ENCODE results near the gene RRAD.

RRAD gene

DNA sequence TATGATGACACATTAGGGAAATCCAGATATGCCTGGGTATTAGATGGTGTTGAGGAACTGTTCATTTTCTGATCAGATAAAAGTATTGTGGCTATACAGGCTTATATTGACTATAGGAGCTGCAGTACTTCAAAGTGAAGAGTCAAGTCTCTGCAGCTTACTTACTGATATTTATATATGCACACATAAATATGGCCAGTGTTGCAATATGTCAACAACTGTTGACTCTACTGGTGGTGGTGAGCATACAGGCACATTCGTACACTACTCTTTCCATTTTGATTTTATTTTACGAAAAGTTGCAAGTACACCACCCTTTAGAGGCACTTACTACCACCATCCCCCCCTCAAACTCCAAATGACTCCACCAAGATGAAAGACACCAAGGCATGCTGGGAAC lies 6.3 kb upstream of the RRAD start:
- DNase-seq, result no peak

DNA sequence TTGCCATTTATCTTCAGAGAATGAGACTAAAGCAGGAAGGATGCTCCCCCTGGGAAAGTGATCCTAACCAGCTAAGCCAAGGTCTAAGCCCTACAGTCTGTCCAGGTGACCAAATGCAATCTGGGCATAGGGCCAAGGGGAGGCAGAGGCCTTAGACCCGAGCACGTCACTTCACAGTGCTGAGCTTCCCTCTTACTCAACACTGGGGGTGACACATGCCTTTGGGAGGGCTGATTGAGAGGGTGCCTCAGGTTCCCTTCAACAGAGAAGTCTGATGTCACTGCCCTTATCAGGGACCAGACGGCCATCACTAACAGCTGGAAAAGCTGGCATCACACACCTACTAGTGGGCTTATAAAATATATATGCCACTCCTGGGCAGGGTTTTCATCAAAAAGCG lies 4.9 kb upstream of the RRAD start:
- DNase-seq, result no peak

DNA sequence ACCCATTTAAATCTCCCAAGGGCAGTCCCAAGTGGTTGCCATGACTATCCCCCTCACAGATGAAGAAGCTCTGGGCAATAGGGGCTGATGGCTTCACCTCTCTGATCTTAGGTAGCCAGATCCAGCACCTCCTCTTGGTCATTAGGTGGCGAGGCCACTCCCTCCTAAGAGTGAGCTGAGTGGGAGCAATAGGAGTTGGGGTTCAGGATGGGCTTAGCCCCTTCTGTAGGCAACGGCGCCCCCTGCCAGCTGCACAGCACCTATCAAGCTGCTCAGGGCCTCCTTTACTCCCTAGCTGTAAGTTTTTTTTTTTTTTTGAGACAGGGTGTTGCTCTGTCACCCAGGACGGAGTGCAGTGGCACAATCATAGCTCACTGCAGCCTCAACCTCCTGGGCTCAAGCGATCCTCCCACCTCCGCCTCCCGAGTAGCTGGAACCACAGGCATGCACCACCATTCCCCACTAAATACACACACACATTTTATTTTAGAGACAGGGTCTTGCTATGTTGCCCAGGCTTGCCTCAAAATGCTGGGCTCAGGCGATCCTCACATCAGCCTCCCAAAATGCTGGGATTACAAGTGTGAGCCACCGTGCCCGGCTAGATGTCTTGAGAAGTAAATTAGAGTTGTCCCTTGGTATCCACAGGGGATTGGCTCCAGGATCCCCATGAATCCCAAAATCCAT lies 3.5 kb upstream of the RRAD start:
- DNase-seq, result no peak

DNA sequence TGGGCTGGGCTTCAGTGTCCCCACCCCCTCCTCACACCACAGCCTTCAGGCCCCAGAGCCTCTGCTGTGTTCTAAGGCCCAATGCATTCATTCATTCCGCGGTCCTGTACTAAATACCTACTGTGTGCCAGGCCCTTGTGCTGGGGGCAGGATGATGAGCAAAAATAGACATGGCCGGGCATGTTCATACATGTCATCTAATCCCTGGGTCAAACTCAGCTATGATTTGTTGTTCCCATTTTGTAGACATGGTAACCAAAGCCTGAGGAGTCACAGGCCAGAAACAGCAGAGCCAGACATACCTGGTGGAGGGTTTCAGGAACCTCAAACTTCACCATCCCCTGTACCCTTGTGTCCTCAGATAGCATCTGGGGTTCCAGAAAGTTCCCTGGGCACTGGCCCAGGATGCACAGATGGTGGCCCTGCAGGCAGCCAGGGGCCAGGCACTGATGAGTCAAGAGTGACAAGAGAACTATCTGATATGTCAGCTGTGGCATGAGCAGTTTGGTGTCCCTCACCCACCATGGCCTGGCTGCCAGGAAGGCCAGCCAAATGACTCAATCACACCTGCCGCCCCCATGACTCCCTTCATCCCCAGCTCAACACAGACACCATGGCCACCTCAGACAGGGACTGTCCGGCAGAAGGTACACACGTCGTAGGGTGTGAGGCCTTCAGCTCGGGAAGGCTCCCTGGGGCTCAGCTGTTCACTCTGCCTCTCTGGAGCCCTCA lies 2.7 kb upstream of the RRAD start:
- no peak for DNase-seq

DNA sequence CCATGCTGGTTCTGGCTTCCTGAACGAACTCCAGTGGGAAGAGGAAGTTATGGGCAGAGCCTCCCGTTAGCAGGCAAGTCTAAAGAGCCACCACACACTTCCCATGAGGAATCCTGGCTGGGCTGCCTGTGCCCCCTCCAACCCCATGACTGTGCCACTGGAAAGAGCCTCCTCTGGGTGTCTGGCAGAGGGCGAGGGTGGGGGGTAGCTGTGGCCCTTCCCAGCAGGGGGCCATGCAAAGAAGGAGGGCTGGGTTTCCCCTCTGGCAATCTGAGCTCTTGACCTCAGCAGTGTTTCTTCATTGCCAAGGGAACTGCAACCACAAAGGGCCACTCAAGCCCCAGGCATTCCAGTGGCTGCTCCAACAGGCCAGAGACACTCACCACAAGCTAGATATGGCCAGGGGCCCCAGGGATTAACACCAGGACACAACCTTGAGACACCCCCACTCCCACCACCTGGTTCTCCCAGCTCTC lies 1.7 kb upstream of the RRAD start:
- no peak for DNase-seq

DNA sequence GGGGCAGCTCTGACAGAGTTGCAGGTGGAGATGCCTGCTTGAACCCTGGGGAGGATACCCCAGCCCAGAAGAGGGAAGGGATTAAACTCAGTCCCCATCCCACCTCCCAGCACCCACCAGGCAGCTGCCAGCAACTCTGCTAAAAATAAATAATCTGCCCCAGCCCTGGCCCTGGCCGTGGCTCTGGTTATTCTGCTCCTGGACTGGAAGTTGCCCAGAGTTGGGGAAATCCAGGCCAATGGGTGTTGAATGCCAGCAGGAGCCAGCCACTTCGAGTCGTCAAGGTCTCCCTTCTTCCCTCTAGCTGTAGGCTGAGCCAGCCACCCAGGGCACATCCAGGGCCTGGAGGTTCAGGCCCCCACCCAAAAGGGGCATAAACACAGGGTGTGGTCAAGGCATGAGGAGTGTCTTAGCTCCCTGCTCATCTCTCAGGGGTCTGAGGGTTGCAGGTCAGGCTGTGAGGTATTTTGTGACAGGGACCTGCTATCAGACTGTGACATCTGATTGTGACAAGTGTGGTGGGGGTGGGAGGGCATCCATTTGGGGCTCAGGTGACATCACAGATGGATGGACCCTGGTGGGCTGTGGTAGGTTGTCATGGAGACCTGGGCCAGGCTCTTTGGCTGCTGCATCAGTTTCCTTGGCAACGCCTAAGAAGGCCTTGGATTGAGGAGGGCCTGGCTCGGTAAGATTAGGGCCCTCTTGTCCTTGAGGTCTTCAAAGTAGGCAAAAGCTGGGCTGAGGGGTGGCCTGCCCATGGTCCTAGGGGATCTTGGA lies 1.0 kb upstream of the RRAD start:
- DNase-seq, result no peak

DNA sequence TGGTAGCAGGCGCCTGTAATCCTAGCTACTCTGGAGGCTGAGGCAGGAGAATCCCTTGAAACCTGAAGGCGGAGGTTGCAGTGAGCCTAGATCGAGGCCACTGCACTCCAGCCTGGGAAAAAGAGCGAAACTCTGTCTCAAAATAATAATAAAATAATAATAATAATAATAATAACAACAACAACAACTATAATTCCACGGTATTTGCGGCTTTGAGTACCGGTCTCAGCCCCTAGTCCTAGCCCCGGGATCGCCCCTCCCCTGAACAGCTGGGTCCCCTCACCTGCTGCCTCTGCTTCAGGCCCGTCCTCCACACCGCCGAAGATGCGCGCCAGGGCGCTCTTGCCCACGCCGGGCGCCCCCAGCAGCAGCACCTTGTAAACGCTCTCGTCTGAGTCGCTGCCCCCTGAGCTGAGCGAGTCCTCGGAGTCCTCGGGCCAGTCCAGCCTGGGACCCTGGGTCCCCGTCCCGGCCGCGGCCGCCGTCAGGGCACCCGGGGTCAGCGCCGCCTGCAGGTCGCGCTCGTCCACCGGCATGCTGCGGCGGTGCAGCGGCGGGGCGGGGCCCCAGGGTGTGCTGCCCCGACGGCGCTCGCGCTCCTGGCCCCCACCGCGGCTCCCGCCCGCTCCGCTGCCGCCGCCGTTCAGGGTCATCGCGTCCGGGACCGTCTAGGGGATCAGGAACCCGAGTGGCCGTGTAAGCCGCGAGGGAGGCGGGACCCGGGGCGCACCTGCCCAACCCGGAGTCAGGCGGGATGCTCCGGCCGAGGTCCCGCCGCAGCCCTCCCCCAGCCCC lies 611 bp downstream of the RRAD start:
- peak; percentile 35 for DNase-seq

DNA sequence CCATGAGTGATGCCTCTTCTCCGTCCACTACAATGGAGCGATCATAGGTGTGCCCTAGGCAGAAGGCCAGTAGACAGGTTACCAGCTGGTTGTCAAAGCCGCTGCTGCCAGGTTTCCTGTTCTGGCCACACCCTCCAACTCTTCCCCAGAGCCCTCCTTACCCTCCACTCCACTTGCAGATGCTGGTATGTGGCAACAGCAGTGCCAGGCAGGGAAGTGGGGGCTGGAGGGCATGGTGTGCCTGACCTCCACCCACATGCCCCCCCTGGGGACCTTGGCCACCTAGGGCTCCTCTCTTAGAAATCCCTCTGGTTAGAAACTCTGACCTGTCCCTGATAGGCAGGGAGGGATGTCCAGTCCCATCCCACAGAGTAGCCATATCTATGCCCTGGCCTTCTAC lies 1.5 kb downstream of the RRAD start:
- DNase-seq, result no peak

DNA sequence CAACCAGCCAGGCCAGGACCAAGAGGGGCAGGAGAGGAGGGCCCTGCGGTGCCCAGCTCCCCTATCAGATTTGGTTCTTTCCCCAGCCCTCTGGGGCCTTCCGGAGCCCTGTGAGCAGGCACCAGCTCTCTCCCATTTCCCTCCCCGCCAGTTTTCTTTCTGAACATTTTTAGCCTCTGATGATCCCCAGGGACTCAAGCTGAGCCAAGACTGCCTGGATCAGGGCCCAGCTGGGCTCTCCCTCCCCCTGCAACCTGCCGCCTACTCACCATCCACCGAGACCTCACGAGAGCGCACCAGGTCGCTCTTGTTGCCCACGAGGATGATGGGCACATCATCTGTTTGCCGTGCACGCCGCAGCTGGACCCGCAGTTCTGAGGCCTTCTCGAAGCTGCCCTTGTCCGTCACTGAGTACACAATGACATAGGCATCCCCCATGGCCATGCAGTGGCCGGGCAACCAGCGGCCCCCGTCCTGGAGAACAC lies 2.0 kb downstream of the RRAD start:
- no peak for DNase-seq

DNA sequence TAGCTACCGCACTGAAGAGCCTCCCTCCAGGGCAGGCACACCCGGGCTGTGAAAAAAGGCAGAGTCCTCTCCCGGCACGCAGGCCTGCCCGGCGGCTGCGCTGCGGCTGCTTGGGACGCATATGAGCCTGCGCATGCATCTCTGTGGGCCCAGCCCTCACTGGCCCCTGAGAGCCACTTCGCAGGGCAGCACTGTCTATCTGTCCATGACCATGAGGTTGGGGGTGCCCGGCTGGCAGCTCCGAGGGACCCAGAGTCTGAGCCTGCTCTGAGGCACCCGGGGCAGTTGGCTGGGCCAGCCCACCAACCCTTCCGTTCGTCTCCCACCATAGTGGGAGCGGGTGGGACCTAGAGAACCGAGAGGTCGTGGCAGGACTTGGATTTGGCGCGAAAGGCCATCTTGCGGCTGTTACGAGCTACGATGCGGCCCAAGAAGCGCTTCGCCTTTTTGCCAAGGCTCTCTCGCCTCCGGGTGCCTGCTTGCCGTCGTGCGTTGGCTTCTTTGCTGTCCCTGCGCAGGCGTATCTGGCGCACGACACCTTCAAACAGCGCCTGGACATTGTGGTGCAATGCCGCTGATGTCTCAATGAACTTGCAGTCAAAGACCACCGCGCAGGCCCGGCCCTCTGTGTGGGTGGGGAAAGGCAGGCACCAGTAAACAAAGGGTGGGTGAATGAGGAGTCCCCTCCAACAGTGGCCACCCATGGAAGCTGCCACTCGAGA lies 3.4 kb downstream of the RRAD start:
- DNase-seq, result no peak

DNA sequence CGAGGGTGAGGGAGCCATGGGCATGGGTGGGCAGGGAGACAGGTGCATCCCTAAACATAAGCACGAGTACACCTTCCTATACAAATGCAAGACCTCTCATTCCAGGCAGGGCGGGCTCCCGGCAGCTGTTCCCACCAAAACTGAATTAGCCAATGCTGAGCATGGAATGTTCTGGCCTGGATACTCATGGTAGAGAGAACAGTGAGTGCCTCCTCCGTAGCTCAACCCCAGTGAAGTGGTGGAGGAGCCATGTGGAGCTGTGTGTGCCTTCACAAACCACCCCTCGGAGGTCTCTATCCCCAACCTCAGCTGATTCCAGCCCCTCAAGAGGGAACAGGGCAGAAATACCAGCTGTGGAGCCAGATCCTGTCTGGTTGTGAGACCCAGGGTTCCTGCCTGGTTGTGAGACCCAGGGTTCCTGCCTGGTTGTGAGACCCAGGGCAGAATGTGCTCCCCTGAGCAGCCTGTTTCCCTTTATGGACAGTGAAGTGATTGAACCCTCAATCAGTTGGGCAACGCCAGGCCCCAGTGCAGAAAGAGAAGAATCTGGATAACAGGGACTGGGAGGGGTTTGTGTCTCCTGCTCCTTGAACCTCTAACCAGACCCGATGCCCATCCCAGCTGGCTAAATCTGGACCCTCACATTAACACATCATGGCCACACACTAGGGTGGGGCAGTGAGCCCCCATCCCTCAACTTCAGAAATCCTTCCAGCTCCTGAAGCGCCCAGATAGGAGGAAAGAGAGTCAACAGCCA lies 4.2 kb downstream of the RRAD start:
- DNase-seq, result no peak

DNA sequence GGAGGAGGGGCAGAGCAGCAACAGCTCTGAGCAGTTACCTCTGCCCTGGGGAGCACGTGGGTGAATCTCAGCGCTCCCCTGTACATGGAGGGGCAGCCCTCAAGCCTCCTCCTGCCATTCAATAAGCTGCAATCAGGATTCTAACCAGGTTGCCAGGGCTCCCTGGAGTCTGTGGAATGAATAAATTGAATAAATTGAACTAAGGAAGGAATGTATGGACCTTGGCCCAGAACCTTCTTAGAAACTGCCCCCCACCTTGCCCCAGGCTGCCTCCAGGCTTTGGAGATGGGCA lies 5.1 kb downstream of the RRAD start:
- no peak for DNase-seq

DNA sequence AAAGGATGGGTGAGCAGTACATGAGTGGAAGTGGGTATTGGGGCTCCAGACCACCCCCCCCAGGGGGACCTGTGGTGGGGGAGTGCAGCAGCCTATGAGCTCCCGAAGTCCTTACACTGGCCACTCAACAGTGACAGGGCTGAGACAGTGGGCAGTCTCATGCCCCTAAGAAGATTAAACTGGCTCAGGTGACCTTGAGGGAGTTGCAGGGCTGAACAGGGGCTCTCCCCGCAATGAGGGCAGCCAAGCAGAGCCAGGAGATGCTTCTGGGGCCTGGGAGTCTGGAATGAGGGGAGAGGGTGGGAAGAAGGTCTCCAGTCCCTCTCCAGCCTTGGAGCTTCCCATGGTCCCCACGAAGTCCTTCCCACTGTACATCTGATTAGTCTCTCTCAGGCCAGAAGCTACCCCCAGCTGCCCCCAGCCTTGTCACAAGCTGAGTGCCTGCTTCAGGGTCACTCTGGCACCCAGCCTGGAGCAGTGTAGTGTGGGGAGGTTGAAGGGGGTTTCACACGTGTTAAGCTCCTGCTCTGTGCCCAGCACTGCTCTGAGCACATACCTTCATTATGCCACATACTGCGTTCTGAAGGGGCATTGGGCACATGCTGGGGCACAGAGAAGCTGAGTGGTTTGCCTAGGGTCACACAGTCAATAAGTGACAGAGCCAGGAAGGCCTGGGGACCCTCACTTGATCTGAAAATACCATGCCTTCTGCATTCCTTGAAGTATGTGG lies 5.6 kb downstream of the RRAD start:
- DNase-seq, result no peak

DNA sequence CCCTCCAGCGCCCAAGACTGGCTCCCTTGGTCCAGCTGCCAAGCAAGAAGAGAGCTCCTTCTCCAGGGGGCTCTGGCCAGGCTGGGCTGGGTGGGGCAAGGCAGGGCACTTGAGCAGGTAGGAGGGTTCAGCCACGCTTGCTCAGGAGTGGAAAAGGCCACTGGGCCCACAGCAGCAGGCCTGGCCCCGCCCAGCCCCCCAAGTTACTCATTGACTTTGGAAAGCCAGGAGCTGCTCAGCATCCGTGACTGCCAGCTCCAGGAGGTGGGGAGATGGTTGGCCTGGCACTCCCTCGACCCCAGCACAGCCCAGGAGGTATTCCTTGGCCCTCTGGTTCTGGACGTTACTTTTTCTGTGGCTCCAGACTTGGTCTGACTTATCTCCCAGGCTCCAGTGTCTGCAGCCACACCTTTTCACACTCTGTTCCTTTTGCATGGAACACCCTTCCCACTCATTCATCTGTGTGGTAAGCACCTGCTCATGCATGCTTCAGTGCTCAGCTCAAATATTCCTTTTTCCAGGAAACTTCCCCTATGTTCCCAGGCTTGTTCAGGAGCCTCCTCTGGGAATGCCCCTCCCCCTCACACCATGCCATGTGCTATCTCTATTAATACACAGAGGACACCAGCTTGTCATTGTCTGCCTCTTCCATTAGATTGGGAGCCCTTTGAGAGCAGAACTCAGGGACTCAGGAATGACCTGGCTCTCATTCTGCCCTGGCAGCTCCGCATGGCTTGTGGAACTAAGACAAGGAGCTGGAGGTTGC lies 6.3 kb downstream of the RRAD start, which contains the start of gene CDH16:
TSS of gene CDH16 (minus strand) at position 83 of the 766 bp plus-strand sequence. CDS start 820 bp downstream, outside the sequence.
- no peak for DNase-seq

DNA sequence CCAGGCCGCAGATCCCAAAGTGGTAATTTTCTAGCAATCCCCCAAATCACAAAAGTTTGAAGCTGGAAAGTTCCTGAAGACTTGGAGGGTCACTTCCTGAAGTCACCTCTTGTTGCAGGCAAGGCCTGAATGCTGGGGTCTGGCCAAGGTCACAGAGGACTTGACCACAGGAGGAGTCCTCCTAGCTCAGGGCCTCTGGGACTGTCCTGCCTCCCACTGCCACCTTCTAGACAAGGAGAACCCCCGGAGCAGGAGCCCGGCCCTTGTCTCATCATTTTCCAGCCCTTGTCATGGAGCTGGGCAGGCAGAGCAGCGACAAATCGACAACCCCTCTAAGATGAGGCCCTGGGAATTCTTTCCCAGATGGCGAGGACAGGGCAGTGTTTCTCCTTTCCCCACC lies 7.0 kb downstream of the RRAD start:
- no peak for DNase-seq

DNA sequence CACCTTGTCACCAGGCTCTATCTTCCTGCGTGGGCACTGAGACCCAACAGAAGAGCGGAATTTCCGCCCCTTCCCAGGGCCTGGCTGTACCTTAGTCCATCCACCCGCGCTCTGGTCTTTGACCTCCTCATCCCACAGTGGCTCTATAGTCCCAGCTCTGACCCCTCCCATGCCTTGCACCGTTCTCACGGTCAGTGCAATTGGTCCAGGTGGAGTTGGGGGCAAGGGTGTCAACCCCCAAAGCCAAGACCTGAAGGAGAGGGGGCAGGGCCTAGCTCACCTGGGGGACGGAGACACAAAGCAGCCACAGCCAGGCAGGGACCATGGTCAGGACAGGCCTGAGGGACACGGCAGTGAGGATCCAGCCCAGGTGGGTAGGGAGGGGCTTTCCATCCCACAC lies 7.6 kb downstream of the RRAD start:
- no peak for DNase-seq

DNA sequence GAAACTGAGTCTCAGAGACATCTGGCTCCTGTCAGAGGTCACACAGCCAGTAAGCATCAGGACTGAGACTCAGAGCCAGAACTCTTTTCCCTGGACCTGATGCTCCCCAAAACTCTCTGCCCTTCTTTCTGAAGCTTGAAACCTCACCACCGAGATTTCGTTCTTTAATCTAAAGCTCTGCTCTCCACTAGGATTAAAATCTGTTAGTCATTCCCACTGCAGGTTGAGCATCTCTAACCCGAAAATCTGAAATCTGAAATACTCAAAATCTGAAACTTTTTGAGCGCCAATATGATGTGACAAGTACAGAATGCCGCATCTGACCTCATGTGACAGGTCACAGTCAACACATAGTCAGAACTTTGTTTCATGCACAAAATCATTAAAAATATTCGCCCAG lies 8.8 kb downstream of the RRAD start:
- DNase-seq, result no peak

DNA sequence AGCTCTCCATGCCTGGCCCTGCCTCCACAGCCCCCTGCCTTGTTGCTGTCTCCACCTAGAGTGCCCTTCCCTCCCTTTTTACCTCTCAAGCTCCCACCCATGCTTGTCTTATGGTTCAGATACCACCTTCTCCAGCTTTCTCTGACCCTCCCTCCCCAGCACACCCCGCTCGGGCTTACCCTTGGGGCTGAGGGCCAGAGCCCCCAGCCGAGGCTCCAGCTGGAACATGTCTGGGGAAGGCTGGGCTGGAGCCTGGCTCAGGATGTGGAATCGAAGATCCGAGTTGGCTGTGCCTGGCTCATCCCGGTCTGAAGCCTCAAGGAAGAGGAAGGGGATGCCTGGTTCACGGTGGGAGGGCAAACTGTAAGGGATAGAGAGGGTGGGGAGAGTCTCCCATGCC lies 10.3 kb downstream of the RRAD start:
- DNase-seq, result no peak

DNA sequence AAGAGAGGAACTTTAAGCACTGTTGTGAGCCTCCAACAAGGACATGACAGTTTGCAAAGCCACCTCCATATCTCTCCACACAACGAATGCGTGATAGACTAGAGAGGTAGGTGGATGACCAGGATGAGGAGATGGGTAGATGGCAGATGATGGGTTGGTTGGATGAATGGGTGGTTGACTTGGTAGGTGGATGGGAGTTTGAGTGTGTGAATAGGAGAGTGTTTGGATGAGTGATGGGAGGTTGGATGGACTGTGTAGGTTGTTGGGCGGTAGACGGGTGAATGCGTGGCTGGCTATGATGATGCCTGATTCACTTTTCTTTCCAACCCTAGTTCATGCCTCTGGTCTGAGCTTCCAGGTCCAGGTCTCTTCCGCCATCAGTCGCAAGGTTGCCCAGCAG lies 10.8 kb downstream of the RRAD start:
- DNase-seq, result no peak

DNA sequence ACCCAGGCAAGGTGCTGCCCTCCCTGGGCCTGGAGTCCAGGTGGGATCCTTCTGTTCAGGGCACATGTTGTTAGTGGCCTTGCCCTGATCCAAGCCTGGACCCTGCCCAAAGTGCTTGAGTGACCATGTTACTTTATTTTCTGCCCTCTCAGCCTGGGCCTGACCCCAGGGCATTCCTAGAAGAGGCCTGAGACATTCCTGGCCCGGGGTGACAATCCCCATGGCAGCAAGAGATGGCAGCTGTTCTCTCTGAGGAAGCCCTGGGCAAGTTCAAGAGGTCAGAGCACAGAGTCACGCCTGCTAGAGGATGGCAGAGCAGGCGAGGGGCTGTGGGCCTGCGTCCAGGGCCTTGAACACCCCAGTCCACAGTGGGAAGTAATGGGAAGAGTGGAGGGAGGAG lies 11.6 kb downstream of the RRAD start:
- no peak for DNase-seq
